Esophagus muscularis mucosa (tissue), 4 donors: ENCODE measurements around the gene ESD. TPM values are rescaled to one million over a fixed set of nuclear protein-coding genes. Genes with fewer than 3 reads are reported as not detected.

Experiments
- DNase-seq: peaks from one replicate; pipeline ENCODE4 v3.0.0-alpha.2; 2017; ENCODE audit errors: extremely low spot score
- H3K27ac ChIP-seq, 4 donors: fragments of 200-600 bp; sonication (generic); replicated peaks in 1 of 4; 1 replicate in 3 of 4; 2 replicates in 1 of 4; pipeline ENCODE4 v1.5.1; 2016 to 2019; ENCODE audit warnings: mild to moderate bottlenecking in 1 of 4
- H3K27me3 ChIP-seq, 4 donors: fragments of 200-600 bp; sonication (generic); one replicate each; pipeline versions ENCODE4 v1.5.1 to v1.6.0; 2016 to 2019
- H3K36me3 ChIP-seq, 4 donors: fragments of 200-600 bp; sonication (generic); one replicate each; pipeline ENCODE4 v1.5.1; 2016 to 2019
- H3K4me1 ChIP-seq, 4 donors: fragments of 200-600 bp; sonication (generic); one replicate each; pipeline ENCODE4 v1.5.1; 2016 to 2019
- H3K4me3 ChIP-seq, 4 donors: fragments of 200-600 bp; sonication (generic); 1 replicate in 2 of 4; 2 replicates in 2 of 4; pipeline ENCODE4 v1.5.1; 2016 to 2019; ENCODE audit warnings: mild to moderate bottlenecking in 4 of 4, moderate library complexity in 1 of 4
- H3K9me3 ChIP-seq, 4 donors: fragments of 200-600 bp; sonication (generic); 1 replicate in 3 of 4; 2 replicates in 1 of 4; pipeline ENCODE4 v1.5.1; 2016 to 2019
- CTCF ChIP-seq, 3 experiments: fragments of 200-600 bp in 2 of 3; fragments of 450-650 bp in 1 of 3; sonication (generic) in 2 of 3; IDR thresholded peaks; one replicate each; pipeline ENCODE4 v1.5.1; 2017 to 2019; ENCODE audit warnings: antibody characterized with exemption in 3 of 3, mild to moderate bottlenecking in 2 of 3, moderate library complexity in 1 of 3
- EP300 ChIP-seq: sonication (generic); formaldehyde crosslinking; IDR thresholded peaks from one replicate; pipeline ENCODE4 v1.6.1; 2017; ENCODE audit warnings: antibody characterized with exemption
- POLR2A ChIP-seq: fragments of 450-650 bp; IDR thresholded peaks from one replicate; pipeline ENCODE4 v1.6.1; 2017; ENCODE audit warnings: antibody characterized with exemption, moderate library complexity, mild to moderate bottlenecking, low read depth
- POLR2AphosphoS5 ChIP-seq, 2 donors: sonication (generic); formaldehyde crosslinking; IDR thresholded peaks; one replicate each; pipeline ENCODE4 v1.6.1; 2017; ENCODE audit warnings: antibody characterized with exemption in 2 of 2
- WGBS: methylation state at CpG from one replicate; pipeline ENCODE4 v1.1.5; 2018; 5-methylcytosine and 5-hydroxymethylcytosine counted together
- intact Hi-C: fragments of 100-400 bp; cut with DNase I; formaldehyde crosslinking; loops from one replicate; pipeline ENCODE4 v1.15.1; 2023
- total RNA-seq, 4 donors: library from RNA; depleted of rRNA; stranded (reverse); fragments of >200 nt; gene quantifications; one replicate each; pipeline versions ENCODE4 v1.1.0 to v1.2.1, GENCODE V29; 2016

ESD gene
- total RNA-seq, 4 donors from 2014 or later: 115 to 150 (median 129) TPM

DNA sequence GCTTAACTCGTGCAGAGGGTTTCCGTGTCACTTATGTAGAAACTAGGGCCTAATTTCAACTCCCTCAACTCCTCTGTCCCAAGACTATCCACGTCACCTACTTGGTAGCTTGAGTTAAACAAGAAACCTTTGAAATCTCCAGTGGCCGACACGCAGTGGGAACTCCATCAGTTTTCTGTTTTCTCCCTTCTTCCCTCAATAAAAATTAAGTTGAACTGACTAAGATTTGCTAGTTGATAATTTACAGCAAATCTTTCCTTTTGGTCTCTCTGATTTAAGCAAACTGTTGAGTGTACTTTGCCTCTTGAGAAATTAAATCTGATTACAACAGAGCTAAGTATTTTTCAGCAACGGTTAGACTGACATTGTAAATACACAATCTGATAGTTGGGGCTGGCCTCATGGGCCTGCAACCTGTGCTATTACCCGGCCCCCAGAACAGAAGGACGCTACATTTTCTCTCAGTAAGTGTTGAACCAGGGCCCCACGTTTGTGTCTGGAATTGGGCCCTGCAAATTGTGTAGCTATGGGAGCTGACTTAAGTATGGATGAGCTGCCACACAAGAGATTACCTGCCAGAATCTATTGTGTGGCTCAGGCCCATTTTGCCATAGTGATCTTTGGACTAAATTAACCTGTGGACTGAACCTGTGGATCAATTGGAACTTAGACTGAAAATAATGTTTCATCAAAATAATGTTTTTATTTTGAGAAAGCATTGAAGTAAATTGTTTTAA, 708 bp upstream of the ESD start:
- H3K9me3 ChIP-seq: no peaks in the 10 kb centered on the region
- H3K4me3 ChIP-seq: peak overlapping the region; percentile 69 to 91 (median 84)
- intact Hi-C loops: loop anchor here (5.0 kb wide), 1 partner anchor 245 kb away; the partner anchor contains the start of gene LRCH1
- 58% methylated on average over 7 of the region's 9 CpGs for WGBS
- peak overlapping the region; percentile 87 to 95 (median 89) for H3K27ac ChIP-seq
- no peaks in the 10 kb centered on the region for H3K27me3 ChIP-seq
- no peak for DNase-seq
- H3K36me3 ChIP-seq: no peaks in the 10 kb centered on the region
- TF ChIP-seq POLR2A (no peak), CTCF (IDR thresholded peaks at IDR 0.05) (no peak), POLR2AphosphoS5 (IDR thresholded peaks at IDR 0.05) (no peak), EP300 (no peak)
- H3K4me1 ChIP-seq: peaks cover 26 to 42% (median 38%) of the 10 kb centered on the region in 4 donors

DNA sequence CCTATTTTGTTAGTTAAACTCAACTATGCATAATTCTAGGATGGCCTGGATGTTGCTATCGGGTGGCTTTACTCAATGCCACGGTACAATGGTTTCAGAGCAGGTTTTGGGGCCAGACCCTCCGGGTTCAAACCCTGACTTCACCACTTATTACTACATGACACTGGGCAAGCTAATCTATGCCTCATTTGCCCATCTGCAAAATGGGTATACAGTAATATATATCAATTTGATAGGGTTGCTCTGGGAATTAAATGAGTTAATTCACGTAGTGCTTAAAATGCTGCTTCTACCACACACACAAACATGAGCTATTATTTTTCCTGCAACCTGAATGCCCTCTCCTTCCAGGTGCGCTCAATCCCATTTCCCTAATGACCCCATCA, 839 bp downstream of the ESD start:
- intact Hi-C loops: loop anchor here (5.0 kb wide), 1 partner anchor 244 kb away; the partner anchor contains the start of gene LRCH1
- peaks cover 0 to 5% (median 3%) of the 10 kb centered on the region in 4 donors for H3K36me3 ChIP-seq
- H3K4me3 ChIP-seq: peak overlapping the region; percentile 69 to 91 (median 84)
- TF ChIP-seq POLR2AphosphoS5 (IDR thresholded peaks at IDR 0.05): no peak
- TF ChIP-seq POLR2A: no peak
- TF ChIP-seq CTCF (IDR thresholded peaks at IDR 0.05): no peak
- H3K27me3 ChIP-seq: no peaks in the 10 kb centered on the region
- peak overlapping the region; percentile 87 to 95 (median 89) for H3K27ac ChIP-seq
- H3K9me3 ChIP-seq: no peaks in the 10 kb centered on the region
- H3K4me1 ChIP-seq: peaks cover 26 to 42% (median 38%) of the 10 kb centered on the region in 4 donors
- 70% methylated on average over 5 of the region's 5 CpGs for WGBS
- no peak for DNase-seq

- Histone ChIP-seq H3K27me3 (no peaks in the 10 kb centered on the region), H3K4me1 (peaks cover 26 to 42% (median 38%) of the 10 kb centered on the region in 4 donors), H3K36me3 (peaks cover 7 to 13% (median 11%) of the 10 kb centered on the region in 4 donors), H3K4me3 (no peak overlapping the region), H3K9me3 (no peaks in the 10 kb centered on the region), H3K27ac (peak overlapping the region in 1 of 4 donors; percentile 95)
- 87% methylated on average over 6 of the region's 6 CpGs for WGBS
- no peak for DNase-seq
- intact Hi-C loops: loop anchor here (5.0 kb wide), 1 partner anchor 243 kb away; the partner anchor contains the start of gene LRCH1
- TF ChIP-seq POLR2A: no peak
- no peak for TF ChIP-seq CTCF (IDR thresholded peaks at IDR 0.05)
- no peak for TF ChIP-seq EP300
- no peak for TF ChIP-seq POLR2AphosphoS5 (IDR thresholded peaks at IDR 0.05)
Observed at GRCh38 chr13:46795321-46795720, 1.6 kb downstream of the ESD start.

- DNase-seq: no peak
- no peaks in the 10 kb centered on the region for H3K27me3 ChIP-seq
- no peak overlapping the region for H3K27ac ChIP-seq
- H3K4me1 ChIP-seq: peaks cover 0 to 12% (median 8%) of the 10 kb centered on the region in 4 donors
- intact Hi-C loops: no loop called here
- no peak overlapping the region for H3K4me3 ChIP-seq
- TF ChIP-seq EP300: no peak
- TF ChIP-seq POLR2AphosphoS5 (IDR thresholded peaks at IDR 0.05): no peak
- TF ChIP-seq CTCF (IDR thresholded peaks at IDR 0.05): no peak
- TF ChIP-seq POLR2A: no peak
- H3K36me3 ChIP-seq: peaks cover 15 to 97% (median 68%) of the 10 kb centered on the region in 4 donors
- 92% methylated on average over 3 of the region's 3 CpGs for WGBS
- no peaks in the 10 kb centered on the region for H3K9me3 ChIP-seq
Observed at GRCh38 chr13:46783504-46783903, 13.5 kb downstream of the ESD start.
